ENCODE measurements around the gene CYP1A2.

Gene CYP1A2

DNA sequence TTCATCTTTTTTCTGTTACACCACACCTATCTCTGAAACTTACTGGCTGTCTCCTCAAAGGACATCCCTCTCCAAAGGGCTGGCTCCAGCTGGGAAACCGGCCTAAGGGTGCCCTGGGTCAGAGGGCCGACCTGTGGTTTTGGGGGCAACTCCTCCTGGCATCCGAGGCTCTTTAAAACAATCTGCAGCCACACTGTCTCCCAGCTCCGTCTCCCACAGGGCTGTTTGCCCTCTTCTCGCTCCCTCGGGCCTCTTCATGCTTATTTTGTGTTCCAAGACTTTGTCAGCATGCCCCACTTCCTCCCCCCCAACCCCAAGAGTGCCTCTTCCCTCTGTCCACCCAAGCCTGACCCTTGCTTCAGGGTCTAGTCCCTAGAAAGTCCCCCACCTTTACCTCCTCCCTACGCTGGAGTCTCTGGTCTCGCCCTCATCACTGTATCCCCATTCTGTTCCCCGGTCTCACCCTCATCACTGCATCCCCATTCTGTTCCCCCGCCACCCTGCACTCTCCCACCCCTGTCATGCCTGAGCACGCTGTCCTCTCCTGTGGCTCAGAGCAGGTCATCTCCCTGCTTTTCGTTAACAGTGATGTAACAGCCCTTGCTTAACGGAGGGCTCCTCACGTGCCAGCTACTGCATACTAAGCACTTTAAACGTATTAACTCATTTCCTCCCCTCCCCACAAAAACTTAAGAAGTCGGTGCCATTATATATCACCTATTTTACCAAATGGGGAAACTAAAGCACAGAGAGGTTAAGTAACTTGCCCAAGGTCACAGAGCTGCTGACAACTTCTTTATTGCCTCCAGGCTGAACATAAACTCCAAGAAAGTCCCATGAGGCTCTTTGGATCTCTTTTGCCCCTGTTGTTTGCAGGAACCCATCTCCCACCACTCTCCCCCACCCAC, 32.1 kb downstream of the CYP1A2 start:
- in situ Hi-C loops (cut with MboI; ENCODE audit: low pct_unique_long_range_greater_than_20kb, low sequenced_read_pairs, unreplicated experiment): no loop called here
- TF ChIP-seq, protein P1, sequence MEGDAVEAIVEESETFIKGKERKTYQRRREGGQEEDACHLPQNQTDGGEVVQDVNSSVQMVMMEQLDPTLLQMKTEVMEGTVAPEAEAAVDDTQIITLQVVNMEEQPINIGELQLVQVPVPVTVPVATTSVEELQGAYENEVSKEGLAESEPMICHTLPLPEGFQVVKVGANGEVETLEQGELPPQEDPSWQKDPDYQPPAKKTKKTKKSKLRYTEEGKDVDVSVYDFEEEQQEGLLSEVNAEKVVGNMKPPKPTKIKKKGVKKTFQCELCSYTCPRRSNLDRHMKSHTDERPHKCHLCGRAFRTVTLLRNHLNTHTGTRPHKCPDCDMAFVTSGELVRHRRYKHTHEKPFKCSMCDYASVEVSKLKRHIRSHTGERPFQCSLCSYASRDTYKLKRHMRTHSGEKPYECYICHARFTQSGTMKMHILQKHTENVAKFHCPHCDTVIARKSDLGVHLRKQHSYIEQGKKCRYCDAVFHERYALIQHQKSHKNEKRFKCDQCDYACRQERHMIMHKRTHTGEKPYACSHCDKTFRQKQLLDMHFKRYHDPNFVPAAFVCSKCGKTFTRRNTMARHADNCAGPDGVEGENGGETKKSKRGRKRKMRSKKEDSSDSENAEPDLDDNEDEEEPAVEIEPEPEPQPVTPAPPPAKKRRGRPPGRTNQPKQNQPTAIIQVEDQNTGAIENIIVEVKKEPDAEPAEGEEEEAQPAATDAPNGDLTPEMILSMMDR (IDR thresholded peaks at IDR 0.05; ENCODE audit: extremely low read depth, insufficient read depth, missing control alignments): no peak
- no peak for DNase-seq (ENCODE audit: low spot score)

DNA sequence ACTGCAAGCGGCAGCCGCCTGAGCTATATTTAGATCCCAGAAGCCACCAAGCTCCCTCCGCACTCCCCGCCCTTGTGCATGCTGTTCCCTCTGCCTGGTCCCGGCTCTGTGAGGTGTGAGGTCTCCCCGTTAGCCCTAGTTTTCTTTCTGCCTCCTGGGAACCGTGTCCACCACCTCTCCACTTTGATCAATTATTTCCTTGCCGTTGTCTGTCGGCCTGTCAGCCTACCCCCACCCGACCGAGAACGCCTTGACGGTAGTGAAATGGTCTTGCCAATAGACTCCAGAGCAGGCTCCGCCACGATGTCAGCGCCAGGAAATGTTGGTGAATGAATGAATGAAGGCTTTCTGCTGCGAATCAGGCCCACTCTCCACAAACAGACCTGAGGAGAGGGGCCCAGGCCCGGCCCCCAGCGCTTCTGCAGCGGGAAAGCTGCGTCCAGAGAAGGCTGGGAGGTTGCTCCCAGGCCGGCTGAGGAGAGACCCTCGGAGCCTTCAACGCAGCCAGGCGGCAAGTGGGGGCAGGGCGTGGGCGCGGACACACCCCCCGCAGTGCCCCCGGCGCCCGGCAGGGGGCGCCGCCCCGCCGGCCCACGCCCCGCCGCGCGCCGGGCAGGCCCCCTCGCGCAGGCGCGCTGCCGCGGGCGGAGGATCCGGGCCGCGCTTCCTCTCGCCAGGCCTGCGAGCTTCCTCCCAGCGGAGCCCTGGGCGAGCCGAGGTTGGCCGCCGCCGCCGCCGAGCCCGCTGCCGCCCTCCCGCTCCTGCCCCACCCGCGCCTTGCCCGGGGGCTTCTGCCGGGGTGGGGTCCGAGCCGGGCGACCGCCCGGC, 33.0 kb downstream of the CYP1A2 start, which contains the start of gene CSK:
CSK (plus strand) TSS at position 650 of the 828 bp plus-strand sequence. CDS start 16,218 bp downstream, outside the sequence.
- peak; percentile 91 for DNase-seq (ENCODE audit: low spot score)
- in situ Hi-C loops (cut with MboI; ENCODE audit: low pct_unique_long_range_greater_than_20kb, low sequenced_read_pairs, unreplicated experiment): no loop called here
- TF ChIP-seq, protein P1 (IDR thresholded peaks at IDR 0.05; ENCODE audit: extremely low read depth, insufficient read depth, missing control alignments): peak; percentile 71

DNA sequence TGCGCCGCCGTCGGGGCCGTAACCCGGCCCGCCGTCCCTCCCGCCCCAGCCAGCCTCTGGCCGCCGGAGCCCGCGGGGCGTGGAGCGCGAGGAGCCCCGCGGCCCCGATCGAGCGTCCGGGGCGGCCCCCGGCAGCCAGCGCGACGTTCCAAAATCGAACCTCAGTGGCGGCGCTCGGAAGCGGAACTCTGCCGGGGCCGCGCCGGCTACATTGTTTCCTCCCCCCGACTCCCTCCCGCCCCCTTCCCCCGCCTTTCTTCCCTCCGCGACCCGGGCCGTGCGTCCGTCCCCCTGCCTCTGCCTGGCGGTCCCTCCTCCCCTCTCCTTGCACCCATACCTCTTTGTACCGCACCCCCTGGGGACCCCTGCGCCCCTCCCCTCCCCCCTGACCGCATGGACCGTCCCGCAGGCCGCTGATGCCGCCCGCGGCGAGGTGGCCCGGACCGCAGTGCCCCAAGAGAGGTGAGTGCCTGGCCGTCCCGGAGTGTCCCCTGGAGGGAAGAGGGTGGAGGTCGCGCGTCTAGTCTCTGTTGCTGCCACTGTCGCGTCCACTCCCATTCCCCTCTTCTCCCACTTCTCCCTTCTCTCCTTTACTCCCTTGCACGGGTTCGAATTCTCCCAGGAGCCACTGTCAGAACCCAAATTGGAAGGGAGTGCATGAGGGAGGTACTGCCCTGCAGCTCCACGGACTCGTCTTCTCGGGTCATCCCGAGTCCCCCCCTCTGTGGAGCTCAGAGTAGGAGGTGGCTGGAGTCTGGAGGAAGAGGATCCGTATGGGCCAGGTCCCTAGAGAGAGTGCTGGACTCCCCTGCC, 33.8 kb downstream of the CYP1A2 start:
- in situ Hi-C loops (cut with MboI; ENCODE audit: low pct_unique_long_range_greater_than_20kb, low sequenced_read_pairs, unreplicated experiment): no loop called here
- TF ChIP-seq, protein P1 (IDR thresholded peaks at IDR 0.05; ENCODE audit: extremely low read depth, insufficient read depth, missing control alignments): no peak
- DNase-seq (ENCODE audit: low spot score): peak; percentile 64

DNA sequence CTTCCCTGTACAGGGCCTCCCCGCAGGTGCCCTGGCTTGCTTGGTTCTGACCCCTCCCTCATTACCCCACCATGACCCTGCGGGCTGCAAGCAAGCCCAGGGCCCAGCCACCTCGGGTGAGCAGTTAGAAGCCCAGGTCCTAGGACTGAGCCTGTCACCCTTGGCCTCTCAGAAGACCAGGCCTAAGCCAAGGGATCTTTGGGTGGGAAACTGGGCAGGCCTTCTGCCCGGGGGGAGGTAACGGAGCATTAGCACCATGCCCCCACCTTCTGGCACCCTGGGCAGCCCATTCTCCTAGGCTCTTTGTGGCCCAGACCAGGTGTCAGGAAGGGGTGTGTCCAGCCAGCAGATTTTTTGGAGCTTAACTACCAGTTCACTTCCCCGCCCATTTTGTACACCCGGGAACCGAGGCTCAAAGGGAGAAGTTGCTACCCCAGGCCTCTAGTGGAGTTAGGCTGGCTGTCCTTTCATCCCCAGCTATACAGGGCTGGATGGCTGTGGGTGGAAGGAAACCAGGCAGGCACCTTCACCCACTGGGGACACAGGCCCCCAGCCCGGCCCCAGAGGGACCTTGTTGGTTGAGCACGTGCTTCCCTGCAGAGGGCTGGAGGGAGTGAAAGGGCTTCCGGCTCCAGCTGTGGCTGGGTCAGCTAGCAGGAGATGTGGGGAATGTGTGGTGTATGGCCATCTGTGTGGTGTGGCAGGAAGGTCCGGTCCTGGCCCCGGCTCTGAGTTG, 34.6 kb downstream of the CYP1A2 start:
- DNase-seq (ENCODE audit: low spot score): no peak
- in situ Hi-C loops (cut with MboI; ENCODE audit: low pct_unique_long_range_greater_than_20kb, low sequenced_read_pairs, unreplicated experiment): no loop called here
- TF ChIP-seq, protein P1 (IDR thresholded peaks at IDR 0.05; ENCODE audit: extremely low read depth, insufficient read depth, missing control alignments): no peak

DNA sequence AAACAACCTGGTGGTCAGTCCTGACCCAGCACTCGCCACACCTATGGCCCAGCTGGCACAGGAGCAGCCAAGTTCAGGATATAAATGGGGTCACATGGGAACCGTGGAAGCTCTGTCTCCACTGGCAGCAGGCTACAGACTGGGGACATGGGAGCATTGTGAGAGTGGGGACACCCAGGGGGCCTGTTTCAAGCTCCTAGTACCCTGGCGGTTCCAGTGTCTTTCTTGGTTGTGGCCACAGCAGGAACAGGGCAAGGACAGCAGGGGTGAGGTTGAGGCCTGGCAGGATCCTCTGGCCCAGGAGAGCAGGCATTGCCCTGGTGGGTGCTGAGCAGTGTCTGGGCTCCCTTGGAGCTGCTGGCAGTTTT, 35.1 kb downstream of the CYP1A2 start:
- DNase-seq (ENCODE audit: low spot score): no peak
- in situ Hi-C loops (cut with MboI; ENCODE audit: low pct_unique_long_range_greater_than_20kb, low sequenced_read_pairs, unreplicated experiment): no loop called here
- TF ChIP-seq, protein P1 (IDR thresholded peaks at IDR 0.05; ENCODE audit: extremely low read depth, insufficient read depth, missing control alignments): no peak
